ENCODE measurements around the gene ORC4.
A peak's percentile ranks its signal among the peaks of the same experiment; 100 is the strongest.

DNA sequence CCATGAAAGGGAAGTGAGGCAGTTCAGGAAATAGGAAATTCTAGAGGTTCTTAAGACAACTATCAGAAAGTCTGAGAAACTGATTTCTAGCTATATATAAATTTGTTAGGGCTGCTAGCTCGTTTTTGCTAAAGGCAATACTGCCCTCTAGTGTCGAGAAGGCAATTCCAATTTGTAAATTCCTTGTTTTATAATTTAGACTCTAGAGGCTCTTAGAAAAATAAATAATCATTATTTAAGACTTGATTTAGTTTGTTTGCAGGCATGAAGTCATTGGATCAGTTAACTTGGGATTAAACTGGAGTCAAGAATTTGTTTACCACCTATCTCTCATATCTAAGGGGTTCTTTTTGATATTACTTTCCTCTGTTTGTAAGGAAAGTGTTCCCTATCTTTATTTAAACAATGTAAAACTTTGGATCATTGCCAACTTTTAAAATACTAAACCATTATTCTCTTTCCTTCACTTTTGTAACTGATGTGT lies 109.5 kb downstream of the ORC4 start:
- TF ChIP-seq, protein P1, sequence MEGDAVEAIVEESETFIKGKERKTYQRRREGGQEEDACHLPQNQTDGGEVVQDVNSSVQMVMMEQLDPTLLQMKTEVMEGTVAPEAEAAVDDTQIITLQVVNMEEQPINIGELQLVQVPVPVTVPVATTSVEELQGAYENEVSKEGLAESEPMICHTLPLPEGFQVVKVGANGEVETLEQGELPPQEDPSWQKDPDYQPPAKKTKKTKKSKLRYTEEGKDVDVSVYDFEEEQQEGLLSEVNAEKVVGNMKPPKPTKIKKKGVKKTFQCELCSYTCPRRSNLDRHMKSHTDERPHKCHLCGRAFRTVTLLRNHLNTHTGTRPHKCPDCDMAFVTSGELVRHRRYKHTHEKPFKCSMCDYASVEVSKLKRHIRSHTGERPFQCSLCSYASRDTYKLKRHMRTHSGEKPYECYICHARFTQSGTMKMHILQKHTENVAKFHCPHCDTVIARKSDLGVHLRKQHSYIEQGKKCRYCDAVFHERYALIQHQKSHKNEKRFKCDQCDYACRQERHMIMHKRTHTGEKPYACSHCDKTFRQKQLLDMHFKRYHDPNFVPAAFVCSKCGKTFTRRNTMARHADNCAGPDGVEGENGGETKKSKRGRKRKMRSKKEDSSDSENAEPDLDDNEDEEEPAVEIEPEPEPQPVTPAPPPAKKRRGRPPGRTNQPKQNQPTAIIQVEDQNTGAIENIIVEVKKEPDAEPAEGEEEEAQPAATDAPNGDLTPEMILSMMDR (IDR thresholded peaks at IDR 0.05; ENCODE audit: low read length): peak; percentile 75
- TF ChIP-seq EZH2 (IDR thresholded peaks at IDR 0.05; ENCODE audit: borderline replicate concordance, low read length): no peak

Measured in OCI-LY1 (cell line).